Nasal cavity respiratory epithelium epithelial cell of viscerocranial mucosa (primary cell): ENCODE data around the gene KCTD14. TPM values are rescaled to one million over a fixed set of nuclear protein-coding genes. Genes with fewer than 3 reads are reported as not detected.

Source experiments
- total RNA-seq: library from RNA; depleted of rRNA; stranded (reverse); fragments of >200 nt; gene quantifications from 2 replicates; pipeline ENCODE4 v1.2.3, GENCODE V29; 2014

The KCTD14 gene
- 1.6 and 2.4 TPM in 2 replicates for total RNA-seq

GRCh38 chr11:78022397-78023396 is at the start of gene KCTD14:
Gene KCTD14, minus strand, starts transcription at chr11:78023276. Its CDS starts 27 bp downstream, at chr11:78023249.

GRCh38 chr11:78063440-78064181 is 40.5 kb upstream of the KCTD14 start, which contains the start of gene THRSP:
Gene THRSP, plus strand, starts transcription at chr11:78063861. Its CDS starts 21 bp downstream, at chr11:78063882.

GRCh38 chr11:77994434-77995362 is 28.4 kb downstream of the KCTD14 start, which contains the start of gene INTS4:
Gene INTS4, minus strand, starts transcription at chr11:77994668. Its CDS starts 25 bp downstream, at chr11:77994643.

Other genes starting within 250 kb of the KCTD14 start
- gene RSF1, start 202.6 kb downstream of the KCTD14 start, total RNA-seq = 22.2 and 41.4 TPM in 2 replicates
- 3.4 and 6.8 TPM in 2 replicates for gene AAMDC, start 202.1 kb downstream of the KCTD14 start, total RNA-seq
- 22.2 and 25.9 TPM in 2 replicates for gene INTS4, start 28.6 kb downstream of the KCTD14 start, total RNA-seq
- not detected in 2 replicates for gene THRSP, start 40.6 kb upstream of the KCTD14 start, total RNA-seq
- 59.3 and 64.6 TPM in 2 replicates for gene NDUFC2, start 56.6 kb upstream of the KCTD14 start, total RNA-seq
- gene ALG8, start 116.3 kb upstream of the KCTD14 start, total RNA-seq = 21.5 and 22.4 TPM in 2 replicates
- gene KCTD21, start 165.3 kb upstream of the KCTD14 start, total RNA-seq = 4.8 and 10.3 TPM in 2 replicates
- 2.7 and 7.1 TPM in 2 replicates for gene USP35, start 165.6 kb upstream of the KCTD14 start, total RNA-seq